Pulmonary artery endothelial cell (primary cell): ENCODE measurements around the gene RBFOX1. TPM values are rescaled to one million over a fixed set of nuclear protein-coding genes. Genes with fewer than 3 reads are reported as not detected.

Experiments used
- DNase-seq: peaks from one replicate; pipeline ENCODE4 v3.0.0-alpha.2; 2011; ENCODE audit warnings: low read depth, low spot score
- total RNA-seq: library from RNA; depleted of rRNA; stranded (reverse); fragments of >200 nt; gene quantifications from 2 replicates; pipeline ENCODE4 v1.2.3, GENCODE V29; 2014

The RBFOX1 gene
- total RNA-seq, 1 donor from 2014 or later = not detected

GRCh38 chr16:7419441-7419840 is 86.8 kb downstream of the RBFOX1 start:
- DNase-seq = no peak

- DNase-seq = no peak
Observed at GRCh38 chr16:7420079-7420478, 87.4 kb downstream of the RBFOX1 start.

GRCh38 chr16:7420843-7421242 is 88.2 kb downstream of the RBFOX1 start:
- no peak for DNase-seq

- no peak for DNase-seq
Observed at GRCh38 chr16:7421578-7421977, 88.9 kb downstream of the RBFOX1 start.

- DNase-seq = no peak
Observed at GRCh38 chr16:7422036-7422888, 89.6 kb downstream of the RBFOX1 start.

- no peak for DNase-seq
Observed at GRCh38 chr16:7423434-7424044, 90.9 kb downstream of the RBFOX1 start.

- DNase-seq = no peak
Observed at GRCh38 chr16:7426161-7426560, 93.5 kb downstream of the RBFOX1 start.

- DNase-seq = no peak
Observed at GRCh38 chr16:7431723-7432122, 99.1 kb downstream of the RBFOX1 start.

- DNase-seq = no peak
Observed at GRCh38 chr16:7436306-7436705, 103.7 kb downstream of the RBFOX1 start.

GRCh38 chr16:7437135-7437804 is 104.6 kb downstream of the RBFOX1 start:
- DNase-seq = no peak

- no peak for DNase-seq
Observed at GRCh38 chr16:7437843-7438242, 105.2 kb downstream of the RBFOX1 start.

- no peak for DNase-seq
Observed at GRCh38 chr16:7438601-7439000, 106.0 kb downstream of the RBFOX1 start.

- no peak for DNase-seq
Observed at GRCh38 chr16:7439518-7439917, 106.9 kb downstream of the RBFOX1 start.

- no peak for DNase-seq
Observed at GRCh38 chr16:7440886-7441400, 108.3 kb downstream of the RBFOX1 start.

- no peak for DNase-seq
Observed at GRCh38 chr16:7442050-7442449, 109.4 kb downstream of the RBFOX1 start.

- no peak for DNase-seq
Observed at GRCh38 chr16:7443142-7443541, 110.5 kb downstream of the RBFOX1 start.

- DNase-seq = no peak
Observed at GRCh38 chr16:7443648-7444365, 111.2 kb downstream of the RBFOX1 start.

- DNase-seq = no peak
Observed at GRCh38 chr16:7449306-7449705, 116.7 kb downstream of the RBFOX1 start.

- DNase-seq = no peak
Observed at GRCh38 chr16:7449808-7450207, 117.2 kb downstream of the RBFOX1 start.

GRCh38 chr16:7450440-7450839 is 117.8 kb downstream of the RBFOX1 start:
- no peak for DNase-seq

GRCh38 chr16:7452090-7452489 is 119.4 kb downstream of the RBFOX1 start:
- DNase-seq = no peak

- DNase-seq = no peak
Observed at GRCh38 chr16:7456211-7456610, 123.6 kb downstream of the RBFOX1 start.
